WTC11 (cell line): Measurements from ENCODE around the gene MYO19. TPM values are rescaled to one million over a fixed set of nuclear protein-coding genes. Genes with fewer than 3 reads are reported as not detected.

Source experiments
- ATAC-seq: fragments of 200-7000 bp; cut with Tn5 transposase; 2 replicates; pipeline ENCODE4 v1.10.0; 2021; ENCODE audit warnings: mild to moderate bottlenecking, moderate library complexity
- CTCF ChIA-PET: fragments of 300-600 bp; sonication (Branson Sonifier 250); formaldehyde crosslinking; loops from one replicate; lab custom pipeline; 2021; ENCODE audit warnings: antibody characterized with exemption; lab: Charles Lee
- POLR2A ChIA-PET: fragments of 350-600 bp; sonication (Branson Sonifier 250); formaldehyde crosslinking; loops from one replicate; lab custom pipeline; 2021; ENCODE audit warnings: antibody characterized with exemption; lab: Charles Lee
- DNase-seq: peaks from one replicate; pipeline ENCODE4 v3.0.0; 2021; ENCODE audit warnings: low spot score
- H3K27ac Mint-ChIP-seq: 2 replicates; pipeline ENCODE4 v1.8.0; 2021; ENCODE audit warnings: mixed read lengths
- H3K27me3 Mint-ChIP-seq: 2 replicates; pipeline ENCODE4 v1.8.0; 2021; ENCODE audit warnings: low read depth, mild to moderate bottlenecking, moderate library complexity, mixed read lengths
- H3K36me3 Mint-ChIP-seq: 2 replicates; pipeline ENCODE4 v1.8.0; 2021; ENCODE audit warnings: mixed read lengths
- H3K4me1 Mint-ChIP-seq: 2 replicates; pipeline ENCODE4 v1.8.0; 2022; ENCODE audit warnings: mixed read lengths
- H3K4me3 Mint-ChIP-seq: 2 replicates; pipeline ENCODE4 v1.8.0; 2021; ENCODE audit warnings: mild to moderate bottlenecking, moderate library complexity, mixed read lengths
- H3K9me3 Mint-ChIP-seq: 2 replicates; pipeline ENCODE4 v1.8.0; 2021; ENCODE audit warnings: mixed read lengths
- CREB1 ChIP-seq: sonication (generic); formaldehyde crosslinking; IDR thresholded peaks from 2 replicates; pipeline ENCODE4 v1.8.0; 2023; ENCODE audit warnings: mild to moderate bottlenecking, missing genetic modification reagents
- E2F1 ChIP-seq: sonication (generic); formaldehyde crosslinking; IDR thresholded peaks from 2 replicates; pipeline ENCODE4 v1.8.0; 2022; ENCODE audit warnings: mild to moderate bottlenecking, missing genetic modification reagents
- E2F4 ChIP-seq: sonication (generic); formaldehyde crosslinking; IDR thresholded peaks from 2 replicates; pipeline ENCODE4 v1.8.1; 2022; ENCODE audit warnings: low read depth, mild to moderate bottlenecking, moderate library complexity, missing genetic modification reagents, borderline replicate concordance
- E2F5 ChIP-seq: sonication (generic); formaldehyde crosslinking; IDR thresholded peaks from 2 replicates; pipeline ENCODE4 v1.8.1; 2022; ENCODE audit warnings: mild to moderate bottlenecking, moderate library complexity, missing genetic modification reagents
- FOXJ3 ChIP-seq: sonication (generic); formaldehyde crosslinking; IDR thresholded peaks from 2 replicates; pipeline ENCODE4 v1.9.0; 2021; ENCODE audit warnings: missing genetic modification reagents, mild to moderate bottlenecking, borderline replicate concordance
- FOXP1 ChIP-seq: sonication (generic); formaldehyde crosslinking; IDR thresholded peaks from 2 replicates; pipeline ENCODE4 v1.8.0; 2022; ENCODE audit warnings: missing genetic modification reagents, mild to moderate bottlenecking, moderate library complexity, borderline replicate concordance
- JAZF1 ChIP-seq: fragments of 250-450 bp; sonication (Bioruptor Pico); IDR thresholded peaks from 2 replicates; pipeline ENCODE4 v1.9.0; 2021; ENCODE audit warnings: moderate library complexity, mild to moderate bottlenecking, inconsistent platforms
- NR1H2 ChIP-seq: sonication (generic); formaldehyde crosslinking; IDR thresholded peaks from 2 replicates; pipeline ENCODE4 v1.9.0; 2021; ENCODE audit warnings: mild to moderate bottlenecking, moderate library complexity, missing genetic modification reagents
- PRDM15 ChIP-seq: sonication (generic); formaldehyde crosslinking; IDR thresholded peaks from 2 replicates; pipeline ENCODE4 v1.8.0; 2022; ENCODE audit warnings: missing genetic modification reagents
- SMAD4 ChIP-seq: sonication (generic); formaldehyde crosslinking; IDR thresholded peaks from 2 replicates; pipeline ENCODE4 v1.8.0; 2022; ENCODE audit warnings: mild to moderate bottlenecking, missing genetic modification reagents
- ZNF232 ChIP-seq: sonication (generic); formaldehyde crosslinking; IDR thresholded peaks from 2 replicates; pipeline ENCODE4 v1.8.0; 2022; ENCODE audit warnings: mild to moderate bottlenecking, missing genetic modification reagents
- ZNF263 ChIP-seq: sonication (generic); formaldehyde crosslinking; IDR thresholded peaks from 2 replicates; pipeline ENCODE4 v1.8.1; 2022; ENCODE audit warnings: low read depth, mild to moderate bottlenecking, moderate library complexity, missing genetic modification reagents
- ZNF416 ChIP-seq: fragments of 250-450 bp; sonication (Bioruptor Pico); IDR thresholded peaks from 2 replicates; pipeline ENCODE4 v1.9.0; 2021; ENCODE audit warnings: mild to moderate bottlenecking, inconsistent platforms
- ZNF423 ChIP-seq: fragments of 250-450 bp; sonication (Bioruptor Pico); IDR thresholded peaks from 2 replicates; pipeline ENCODE4 v2.1.2; 2022; ENCODE audit warnings: mild to moderate bottlenecking, moderate library complexity
- ZNF425 ChIP-seq: fragments of 250-450 bp; sonication (Bioruptor Pico); conservative IDR thresholded peaks from 2 replicates; pipeline ENCODE4 v1.9.0; 2021; ENCODE audit warnings: mild to moderate bottlenecking
- total RNA-seq: library from RNA; stranded (reverse); gene quantifications from 3 replicates; pipeline ENCODE4 v1.2.3, GENCODE V29; 2021
- TF ChIP-seq, protein P1 (sequence below): fragments of 250-450 bp; sonication (Bioruptor Pico); IDR thresholded peaks from 2 replicates; pipeline ENCODE4 v1.9.0; 2021; ENCODE audit warnings: mild to moderate bottlenecking, borderline replicate concordance
- TF ChIP-seq, protein P2 (sequence below): sonication (generic); formaldehyde crosslinking; conservative IDR thresholded peaks from 2 replicates; pipeline ENCODE4 v1.8.1; 2023; ENCODE audit warnings: mild to moderate bottlenecking, low read depth, missing genetic modification reagents, moderate library complexity
- TF ChIP-seq, protein P3 (sequence below): sonication (generic); formaldehyde crosslinking; IDR thresholded peaks from 2 replicates; pipeline ENCODE4 v1.8.1; 2023; ENCODE audit warnings: mild to moderate bottlenecking, missing genetic modification reagents, moderate library complexity

Gene MYO19
- total RNA-seq, 1 experiment from 2014 or later: 146 TPM

- TF ChIP-seq, protein P1, sequence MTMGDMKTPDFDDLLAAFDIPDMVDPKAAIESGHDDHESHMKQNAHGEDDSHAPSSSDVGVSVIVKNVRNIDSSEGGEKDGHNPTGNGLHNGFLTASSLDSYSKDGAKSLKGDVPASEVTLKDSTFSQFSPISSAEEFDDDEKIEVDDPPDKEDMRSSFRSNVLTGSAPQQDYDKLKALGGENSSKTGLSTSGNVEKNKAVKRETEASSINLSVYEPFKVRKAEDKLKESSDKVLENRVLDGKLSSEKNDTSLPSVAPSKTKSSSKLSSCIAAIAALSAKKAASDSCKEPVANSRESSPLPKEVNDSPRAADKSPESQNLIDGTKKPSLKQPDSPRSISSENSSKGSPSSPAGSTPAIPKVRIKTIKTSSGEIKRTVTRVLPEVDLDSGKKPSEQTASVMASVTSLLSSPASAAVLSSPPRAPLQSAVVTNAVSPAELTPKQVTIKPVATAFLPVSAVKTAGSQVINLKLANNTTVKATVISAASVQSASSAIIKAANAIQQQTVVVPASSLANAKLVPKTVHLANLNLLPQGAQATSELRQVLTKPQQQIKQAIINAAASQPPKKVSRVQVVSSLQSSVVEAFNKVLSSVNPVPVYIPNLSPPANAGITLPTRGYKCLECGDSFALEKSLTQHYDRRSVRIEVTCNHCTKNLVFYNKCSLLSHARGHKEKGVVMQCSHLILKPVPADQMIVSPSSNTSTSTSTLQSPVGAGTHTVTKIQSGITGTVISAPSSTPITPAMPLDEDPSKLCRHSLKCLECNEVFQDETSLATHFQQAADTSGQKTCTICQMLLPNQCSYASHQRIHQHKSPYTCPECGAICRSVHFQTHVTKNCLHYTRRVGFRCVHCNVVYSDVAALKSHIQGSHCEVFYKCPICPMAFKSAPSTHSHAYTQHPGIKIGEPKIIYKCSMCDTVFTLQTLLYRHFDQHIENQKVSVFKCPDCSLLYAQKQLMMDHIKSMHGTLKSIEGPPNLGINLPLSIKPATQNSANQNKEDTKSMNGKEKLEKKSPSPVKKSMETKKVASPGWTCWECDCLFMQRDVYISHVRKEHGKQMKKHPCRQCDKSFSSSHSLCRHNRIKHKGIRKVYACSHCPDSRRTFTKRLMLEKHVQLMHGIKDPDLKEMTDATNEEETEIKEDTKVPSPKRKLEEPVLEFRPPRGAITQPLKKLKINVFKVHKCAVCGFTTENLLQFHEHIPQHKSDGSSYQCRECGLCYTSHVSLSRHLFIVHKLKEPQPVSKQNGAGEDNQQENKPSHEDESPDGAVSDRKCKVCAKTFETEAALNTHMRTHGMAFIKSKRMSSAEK: no peak
- TF ChIP-seq, protein P2, sequence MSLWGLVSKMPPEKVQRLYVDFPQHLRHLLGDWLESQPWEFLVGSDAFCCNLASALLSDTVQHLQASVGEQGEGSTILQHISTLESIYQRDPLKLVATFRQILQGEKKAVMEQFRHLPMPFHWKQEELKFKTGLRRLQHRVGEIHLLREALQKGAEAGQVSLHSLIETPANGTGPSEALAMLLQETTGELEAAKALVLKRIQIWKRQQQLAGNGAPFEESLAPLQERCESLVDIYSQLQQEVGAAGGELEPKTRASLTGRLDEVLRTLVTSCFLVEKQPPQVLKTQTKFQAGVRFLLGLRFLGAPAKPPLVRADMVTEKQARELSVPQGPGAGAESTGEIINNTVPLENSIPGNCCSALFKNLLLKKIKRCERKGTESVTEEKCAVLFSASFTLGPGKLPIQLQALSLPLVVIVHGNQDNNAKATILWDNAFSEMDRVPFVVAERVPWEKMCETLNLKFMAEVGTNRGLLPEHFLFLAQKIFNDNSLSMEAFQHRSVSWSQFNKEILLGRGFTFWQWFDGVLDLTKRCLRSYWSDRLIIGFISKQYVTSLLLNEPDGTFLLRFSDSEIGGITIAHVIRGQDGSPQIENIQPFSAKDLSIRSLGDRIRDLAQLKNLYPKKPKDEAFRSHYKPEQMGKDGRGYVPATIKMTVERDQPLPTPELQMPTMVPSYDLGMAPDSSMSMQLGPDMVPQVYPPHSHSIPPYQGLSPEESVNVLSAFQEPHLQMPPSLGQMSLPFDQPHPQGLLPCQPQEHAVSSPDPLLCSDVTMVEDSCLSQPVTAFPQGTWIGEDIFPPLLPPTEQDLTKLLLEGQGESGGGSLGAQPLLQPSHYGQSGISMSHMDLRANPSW (CRISPR knock-in tag): no peak
- no peak for TF ChIP-seq E2F5 (CRISPR knock-in tag)
- no peak for TF ChIP-seq FOXP1 (CRISPR knock-in tag)
- TF ChIP-seq ZNF263: no peak
- TF ChIP-seq, all 79 proteins: peak for 0
Measured at GRCh38 chr17:36506831-36507230, 27.8 kb downstream of the MYO19 start (continued).

DNA sequence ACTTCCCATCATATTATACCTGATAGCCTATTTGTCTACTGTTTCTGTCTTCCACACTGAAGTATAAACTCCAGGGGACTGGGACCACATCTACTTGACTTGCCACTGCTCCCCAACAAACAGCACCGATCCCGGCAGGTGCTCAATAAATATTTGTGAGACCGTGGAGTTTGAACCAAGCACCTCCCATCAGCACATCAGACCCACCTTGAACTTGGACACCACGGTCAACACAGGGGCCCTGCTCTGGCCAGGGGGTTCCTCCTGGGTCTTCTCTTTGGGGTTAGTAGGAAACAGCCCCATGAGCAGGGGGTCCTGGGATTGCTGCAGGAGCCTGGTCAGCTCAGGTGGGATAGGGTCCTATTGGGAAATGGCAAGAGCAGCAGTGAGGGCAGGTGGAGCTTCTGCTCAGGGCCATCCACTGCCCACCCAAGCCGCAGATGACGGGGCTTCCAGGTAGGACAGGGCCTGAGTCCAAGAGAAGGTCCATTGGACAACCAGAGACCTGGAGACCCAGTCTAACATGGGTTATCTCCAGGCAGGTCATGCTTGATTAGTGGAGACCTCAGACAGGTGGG, 28.3 kb downstream of the MYO19 start:
- Mint-ChIP-seq H3K27ac (no peak overlapping the region), H3K4me1 (no peaks in the 10 kb centered on the region), H3K9me3 (no peaks in the 10 kb centered on the region), H3K4me3 (no peak overlapping the region), H3K27me3 (no peaks in the 10 kb centered on the region), H3K36me3 (peaks cover 83% of the 10 kb centered on the region)
- POLR2A ChIA-PET: no interaction called here
- DNase-seq (no peak), ATAC-seq (no peak)
- CTCF ChIA-PET: interaction anchor here (1.0 to 1.4 kb wide), 2 partner anchors 23 to 28 kb away, joined by 3 read pairs; partner anchors contain the start of genes MYO19 and PIGW
- no peak for TF ChIP-seq E2F1
- no peak for TF ChIP-seq ZNF425 (CRISPR knock-in tag)
- no peak for TF ChIP-seq ZNF423 (CRISPR knock-in tag)
- no peak for TF ChIP-seq E2F4
- TF ChIP-seq, protein P3, sequence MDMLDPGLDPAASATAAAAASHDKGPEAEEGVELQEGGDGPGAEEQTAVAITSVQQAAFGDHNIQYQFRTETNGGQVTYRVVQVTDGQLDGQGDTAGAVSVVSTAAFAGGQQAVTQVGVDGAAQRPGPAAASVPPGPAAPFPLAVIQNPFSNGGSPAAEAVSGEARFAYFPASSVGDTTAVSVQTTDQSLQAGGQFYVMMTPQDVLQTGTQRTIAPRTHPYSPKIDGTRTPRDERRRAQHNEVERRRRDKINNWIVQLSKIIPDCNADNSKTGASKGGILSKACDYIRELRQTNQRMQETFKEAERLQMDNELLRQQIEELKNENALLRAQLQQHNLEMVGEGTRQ (CRISPR knock-in tag): no peak
- no peak for TF ChIP-seq ZNF416 (CRISPR knock-in tag)
- TF ChIP-seq NR1H2 (CRISPR knock-in tag): no peak
- no peak for TF ChIP-seq SMAD4 (CRISPR knock-in tag)
- no peak for TF ChIP-seq PRDM15 (CRISPR knock-in tag)
- TF ChIP-seq FOXJ3 (CRISPR knock-in tag): no peak
- TF ChIP-seq JAZF1: no peak
- no peak for TF ChIP-seq CREB1
- no peak for TF ChIP-seq ZNF232 (CRISPR knock-in tag)
